HepG2 (cell line): ENCODE data around the gene TMEM214. TPM values are rescaled to one million over a fixed set of nuclear protein-coding genes. Genes with fewer than 3 reads are reported as not detected.
A peak's percentile ranks its signal among the peaks of the same experiment; 100 is the strongest.

Experiments used
- AHR ChIP-seq: IDR thresholded peaks from 2 replicates; pipeline ENCODE4 v1.6.1; 2018; ENCODE audit warnings: missing genetic modification reagents, missing compliant biosample characterization
- CENPT ChIP-seq: sonication (generic); formaldehyde crosslinking; IDR thresholded peaks from 2 replicates; pipeline ENCODE4 v1.8.0; 2022; ENCODE audit warnings: low read depth, mild to moderate bottlenecking, moderate library complexity, missing genetic modification reagents
- HMGXB3 ChIP-seq: sonication (generic); formaldehyde crosslinking; IDR thresholded peaks from 2 replicates; pipeline ENCODE4 v1.4.0; 2020; ENCODE audit warnings: missing genetic modification reagents, borderline replicate concordance
- KAT8 ChIP-seq: IDR thresholded peaks from 2 replicates; pipeline ENCODE4 v1.6.1; 2016; ENCODE audit warnings: missing genetic modification reagents, missing compliant biosample characterization
- KDM1A ChIP-seq: IDR thresholded peaks from 2 replicates; pipeline ENCODE4 v1.6.1; 2016; ENCODE audit warnings: missing compliant biosample characterization
- KLF12 ChIP-seq: sonication (generic); formaldehyde crosslinking; IDR thresholded peaks from 2 replicates; pipeline ENCODE4 v1.4.0; 2020; ENCODE audit warnings: missing genetic modification reagents, borderline replicate concordance
- MAFK ChIP-seq, 2 experiments: IDR thresholded peaks in 1 of 2; conservative IDR thresholded peaks in 1 of 2; 2 replicates each; pipeline ENCODE4 v1.6.1; 2011; ENCODE audit warnings: improper control_type of control experiment in 2 of 2, low read length in 2 of 2
- MIER2 ChIP-seq: IDR thresholded peaks from 2 replicates; pipeline ENCODE4 v1.6.1; 2016; ENCODE audit warnings: missing biosample characterization, missing genetic modification reagents
- MTA3 ChIP-seq: sonication (generic); formaldehyde crosslinking; IDR thresholded peaks from 2 replicates; pipeline ENCODE4 v1.4.0; 2020; ENCODE audit warnings: missing genetic modification reagents
- MYNN ChIP-seq: sonication (generic); formaldehyde crosslinking; IDR thresholded peaks from 2 replicates; pipeline ENCODE4 v1.4.0; 2020; ENCODE audit warnings: mild to moderate bottlenecking, low read depth, missing genetic modification reagents
- RAD21 ChIP-seq: fragments of 450-650 bp; formaldehyde crosslinking; IDR thresholded peaks from 2 replicates; pipeline ENCODE4 v1.5.0; 2020; ENCODE audit warnings: mild to moderate bottlenecking
- RBFOX2 ChIP-seq: fragments of 200-400 bp; formaldehyde crosslinking; IDR thresholded peaks from 2 replicates; pipeline ENCODE4 v1.6.1; 2017; ENCODE audit warnings: low read depth, mild to moderate bottlenecking, low read length
- SNAI1 ChIP-seq: sonication (generic); formaldehyde crosslinking; IDR thresholded peaks from 2 replicates; pipeline ENCODE4 v1.5.0; 2020; ENCODE audit warnings: mild to moderate bottlenecking, missing genetic modification reagents, borderline replicate concordance
- TOPORS ChIP-seq: sonication (generic); formaldehyde crosslinking; IDR thresholded peaks from 2 replicates; pipeline ENCODE4 v1.8.0; 2023; ENCODE audit warnings: mild to moderate bottlenecking, missing genetic modification reagents
- XRCC5 ChIP-seq: fragments of 200-400 bp; formaldehyde crosslinking; optimal IDR thresholded peaks from 2 replicates; pipeline ENCODE3; 2017; ENCODE audit warnings: mild to moderate bottlenecking, low read length
- ZNF224 ChIP-seq: sonication (generic); formaldehyde crosslinking; IDR thresholded peaks from 2 replicates; pipeline ENCODE4 v1.5.0; 2020; ENCODE audit warnings: mild to moderate bottlenecking, missing genetic modification reagents
- ZNF292 ChIP-seq: sonication (generic); formaldehyde crosslinking; IDR thresholded peaks from 2 replicates; pipeline ENCODE4 v1.8.1; 2022; ENCODE audit warnings: mild to moderate bottlenecking, low read depth, missing genetic modification reagents, borderline replicate concordance
- ZNF572 ChIP-seq: sonication (generic); formaldehyde crosslinking; IDR thresholded peaks from 2 replicates; pipeline ENCODE4 v1.5.1; 2020; ENCODE audit warnings: mild to moderate bottlenecking, missing genetic modification reagents
- ZNF605 ChIP-seq: sonication (generic); formaldehyde crosslinking; IDR thresholded peaks from 2 replicates; pipeline ENCODE4 v1.8.0; 2022; ENCODE audit warnings: mild to moderate bottlenecking, missing genetic modification reagents
- ZNF644 ChIP-seq: IDR thresholded peaks from 2 replicates; pipeline ENCODE4 v1.6.1; 2016; ENCODE audit warnings: low read depth
- ZNF816 ChIP-seq: sonication (generic); formaldehyde crosslinking; IDR thresholded peaks from 2 replicates; pipeline ENCODE4 v1.8.0; 2022; ENCODE audit warnings: missing genetic modification reagents, mild to moderate bottlenecking, borderline replicate concordance
- polyA plus RNA-seq, 8 experiments: library from polyadenylated mRNA; depleted of rRNA in 3 of 8; stranded (reverse) in 7 of 8; unstranded in 1 of 8; fragments of >200 nt; fragmentation: Illumina TruSeq in 4 of 8; extraction: Trizol in 4 of 8; gene quantifications; 2 replicates each; pipeline versions ENCODE4 v1.2.1 to v1.2.3, GENCODE V29; 2011 to 2016; ENCODE audit warnings: low read depth in 4 of 8, missing spikeins in 1 of 8, mixed read lengths in 1 of 8; ENCODE audit not compliant: insufficient read depth in 1 of 8
- total RNA-seq, 5 experiments: library from RNA; depleted of rRNA; stranded (reverse); fragments of >200 nt; fragmentation: Illumina TruSeq; extraction: Trizol; gene quantifications; 2 replicates each; pipeline ENCODE4 v1.2.3, GENCODE V29; 2016; ENCODE audit warnings: low read depth in 1 of 5
- TF ChIP-seq, protein P1 (sequence below): sonication (generic); formaldehyde crosslinking; IDR thresholded peaks from 2 replicates; pipeline ENCODE4 v1.8.0; 2022; ENCODE audit warnings: mild to moderate bottlenecking, missing genetic modification reagents, moderate library complexity
- TF ChIP-seq, protein P2 (sequence below): sonication (generic); formaldehyde crosslinking; IDR thresholded peaks from 2 replicates; pipeline ENCODE4 v1.4.0; 2020; ENCODE audit warnings: low read depth, mild to moderate bottlenecking, missing genetic modification reagents

Gene TMEM214
- total and polyA plus RNA-seq, 2 of the 13 experiments (the other 11 are each of a cell fraction or from before 2014, with no cell fraction given): 58.3 to 132 TPM

- TF ChIP-seq HMGXB3 (CRISPR knock-in tag) (no peak), ZNF605 (peak; percentile 3; the same call in 1 of the 2 replicates), MAFK (conservative IDR thresholded peaks at IDR 0.05 in 1 of 2, IDR thresholded peaks at IDR 0.05 in 1 of 2; ENCODE audit: low read length in 2 of 2) (no peak), ZNF644 (CRISPR knock-in tag) (no peak), SNAI1 (CRISPR knock-in tag) (no peak), KDM1A (no peak), RBFOX2 (peak; percentile 54; the same call in 1 of the 2 replicates), XRCC5 (no peak), ZNF292 (CRISPR knock-in tag) (no peak), KLF12 (no peak), MTA3 (CRISPR knock-in tag) (peak; percentile 31; the same call in 1 of the 2 replicates), MIER2 (CRISPR knock-in tag) (no peak), ZNF816 (CRISPR knock-in tag) (peak; percentile 3; the same call in 1 of the 2 replicates), CENPT (CRISPR knock-in tag) (0 out of 2 replicates have a peak, but pooled peaks have one; percentile 63), ZNF224 (no peak), ZNF572 (CRISPR knock-in tag) (peak; percentile 38; the same call in 1 of the 2 replicates), AHR (no peak), KAT8 (CRISPR knock-in tag) (no peak), MYNN (CRISPR knock-in tag) (no peak), RAD21 (CRISPR knock-in tag) (0 out of 2 replicates have a peak, but pooled peaks have one; percentile 7), TOPORS (CRISPR knock-in tag) (no peak)
- TF ChIP-seq, protein P1, sequence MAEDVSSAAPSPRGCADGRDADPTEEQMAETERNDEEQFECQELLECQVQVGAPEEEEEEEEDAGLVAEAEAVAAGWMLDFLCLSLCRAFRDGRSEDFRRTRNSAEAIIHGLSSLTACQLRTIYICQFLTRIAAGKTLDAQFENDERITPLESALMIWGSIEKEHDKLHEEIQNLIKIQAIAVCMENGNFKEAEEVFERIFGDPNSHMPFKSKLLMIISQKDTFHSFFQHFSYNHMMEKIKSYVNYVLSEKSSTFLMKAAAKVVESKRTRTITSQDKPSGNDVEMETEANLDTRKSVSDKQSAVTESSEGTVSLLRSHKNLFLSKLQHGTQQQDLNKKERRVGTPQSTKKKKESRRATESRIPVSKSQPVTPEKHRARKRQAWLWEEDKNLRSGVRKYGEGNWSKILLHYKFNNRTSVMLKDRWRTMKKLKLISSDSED: no peak
- TF ChIP-seq, protein P2, sequence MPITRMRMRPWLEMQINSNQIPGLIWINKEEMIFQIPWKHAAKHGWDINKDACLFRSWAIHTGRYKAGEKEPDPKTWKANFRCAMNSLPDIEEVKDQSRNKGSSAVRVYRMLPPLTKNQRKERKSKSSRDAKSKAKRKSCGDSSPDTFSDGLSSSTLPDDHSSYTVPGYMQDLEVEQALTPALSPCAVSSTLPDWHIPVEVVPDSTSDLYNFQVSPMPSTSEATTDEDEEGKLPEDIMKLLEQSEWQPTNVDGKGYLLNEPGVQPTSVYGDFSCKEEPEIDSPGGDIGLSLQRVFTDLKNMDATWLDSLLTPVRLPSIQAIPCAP (CRISPR knock-in tag): no peak
Observed at GRCh38 chr2:27051902-27052645, 19.3 kb downstream of the TMEM214 start (continued).
